Ovary (tissue), 3 donors: ENCODE results near the gene DUT.

Experiments used
- CTCF ChIP-seq, 3 donors: fragments of 450-650 bp in 2 of 3; fragments of 200-600 bp in 1 of 3; IDR thresholded peaks; one replicate each; pipeline versions ENCODE4 v1.5.1 to v1.8.0; 2016 to 2022; ENCODE audit warnings: antibody characterized with exemption in 3 of 3, mild to moderate bottlenecking in 1 of 3
- POLR2A ChIP-seq: fragments of 450-650 bp; IDR thresholded peaks from one replicate; pipeline ENCODE4 v1.6.1; 2017; ENCODE audit warnings: antibody characterized with exemption, mild to moderate bottlenecking, moderate library complexity
- donor health status: DM: no; HTN: no; CAD: no.

GRCh38 chr15:48385031-48385830 lies 54.0 kb downstream of the DUT start:
- TF ChIP-seq CTCF (IDR thresholded peaks at IDR 0.05) (no peak), POLR2A (no peak)
